Natural killer cell (primary cell): ENCODE measurements around the gene SPNS2. TPM values are rescaled to one million over a fixed set of nuclear protein-coding genes. Genes with fewer than 3 reads are reported as not detected.

Source experiments
- ATAC-seq, 3 donors: fragments of 150-1000 bp in 2 of 3; fragments of 200-7000 bp in 1 of 3; cut with Tn5 transposase; 1 replicate in 1 of 3; 2 replicates in 2 of 3; pipeline ENCODE4 v1.10.0; 2021; ENCODE audit warnings: mild to moderate bottlenecking in 2 of 3, moderate library complexity in 2 of 3
- DNase-seq, 2 donors: peaks; one replicate each; pipeline versions ENCODE4 v3.0.0 to v3.0.0-alpha.2; 2013 to 2021; ENCODE audit warnings: mixed read lengths in 1 of 2
- H3K27ac ChIP-seq: one replicate; pipeline ENCODE4 v1.5.1; 2013; ENCODE audit warnings: mild to moderate bottlenecking, low read length
- H3K27me3 ChIP-seq: one replicate; pipeline ENCODE4 v1.6.1; 2013; ENCODE audit warnings: low read length; ENCODE audit not compliant: control insufficient read depth, insufficient read depth
- H3K36me3 ChIP-seq: one replicate; pipeline ENCODE4 v1.6.1; 2013; ENCODE audit warnings: low read length; ENCODE audit not compliant: control insufficient read depth, insufficient read depth
- H3K4me1 ChIP-seq: one replicate; pipeline ENCODE4 v1.6.1; 2013; ENCODE audit warnings: low read length; ENCODE audit not compliant: control insufficient read depth, insufficient read depth
- H3K4me3 ChIP-seq: one replicate; pipeline ENCODE4 v1.5.1; 2013; ENCODE audit warnings: low read length
- H3K9me3 ChIP-seq: one replicate; pipeline ENCODE4 v1.6.1; 2013; ENCODE audit warnings: low read length; ENCODE audit not compliant: control insufficient read depth, insufficient read depth
- H3K27ac Mint-ChIP-seq, 2 donors: one replicate each; pipeline ENCODE4 v1.8.0; 2022; ENCODE audit warnings: mild to moderate bottlenecking in 2 of 2, mixed read lengths in 2 of 2, moderate library complexity in 1 of 2
- H3K27me3 Mint-ChIP-seq, 2 donors: one replicate each; pipeline ENCODE4 v1.8.0; 2022; ENCODE audit warnings: low read depth in 2 of 2, mixed read lengths in 2 of 2
- H3K36me3 Mint-ChIP-seq: one replicate; pipeline ENCODE4 v1.8.0; 2022; ENCODE audit warnings: mixed read lengths
- H3K4me1 Mint-ChIP-seq, 2 donors: one replicate each; pipeline ENCODE4 v1.8.0; 2022; ENCODE audit warnings: mixed read lengths in 2 of 2
- H3K4me3 Mint-ChIP-seq: one replicate; pipeline ENCODE4 v1.8.0; 2022; ENCODE audit warnings: mild to moderate bottlenecking, moderate library complexity, mixed read lengths
- H3K9me3 Mint-ChIP-seq, 2 donors: one replicate each; pipeline ENCODE4 v1.8.0; 2022; ENCODE audit warnings: mixed read lengths in 2 of 2
- WGBS: methylation state at CpG from one replicate; pipeline ENCODE4 v1.1.7; 2013; ENCODE audit warnings: missing lambda C conversion rate; ENCODE audit not compliant: insufficient coverage; 5-methylcytosine and 5-hydroxymethylcytosine counted together
- intact Hi-C: fragments of 100-400 bp; cut with micrococcal nuclease; formaldehyde crosslinking; loops from one replicate; pipeline ENCODE4 v1.14.2; 2022
- total RNA-seq, 4 donors: library from RNA; stranded (reverse); fragments of 120-200 nt in 1 of 4; gene quantifications; one replicate each; pipeline versions ENCODE4 v1.2.3 to v1.2.4, GENCODE V29; 2013 to 2022
- TF ChIP-seq, protein P1 (sequence below): fragments of 200-600 bp; IDR thresholded peaks from one replicate; pipeline ENCODE4 v1.8.0; 2022; ENCODE audit warnings: antibody characterized with exemption

The SPNS2 gene
- total RNA-seq, 3 donors from 2014 or later (not counting 1 experiment from before 2014, with no cell fraction given) = 0.28 to 0.93 (median 0.43) TPM

- TF ChIP-seq, protein P1, sequence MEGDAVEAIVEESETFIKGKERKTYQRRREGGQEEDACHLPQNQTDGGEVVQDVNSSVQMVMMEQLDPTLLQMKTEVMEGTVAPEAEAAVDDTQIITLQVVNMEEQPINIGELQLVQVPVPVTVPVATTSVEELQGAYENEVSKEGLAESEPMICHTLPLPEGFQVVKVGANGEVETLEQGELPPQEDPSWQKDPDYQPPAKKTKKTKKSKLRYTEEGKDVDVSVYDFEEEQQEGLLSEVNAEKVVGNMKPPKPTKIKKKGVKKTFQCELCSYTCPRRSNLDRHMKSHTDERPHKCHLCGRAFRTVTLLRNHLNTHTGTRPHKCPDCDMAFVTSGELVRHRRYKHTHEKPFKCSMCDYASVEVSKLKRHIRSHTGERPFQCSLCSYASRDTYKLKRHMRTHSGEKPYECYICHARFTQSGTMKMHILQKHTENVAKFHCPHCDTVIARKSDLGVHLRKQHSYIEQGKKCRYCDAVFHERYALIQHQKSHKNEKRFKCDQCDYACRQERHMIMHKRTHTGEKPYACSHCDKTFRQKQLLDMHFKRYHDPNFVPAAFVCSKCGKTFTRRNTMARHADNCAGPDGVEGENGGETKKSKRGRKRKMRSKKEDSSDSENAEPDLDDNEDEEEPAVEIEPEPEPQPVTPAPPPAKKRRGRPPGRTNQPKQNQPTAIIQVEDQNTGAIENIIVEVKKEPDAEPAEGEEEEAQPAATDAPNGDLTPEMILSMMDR = no peak
- no peaks in the 10 kb centered on the region for H3K9me3 ChIP-seq
- Mint-ChIP-seq H3K4me1 (peaks cover 0 to 5% of the 10 kb centered on the region in 2 donors), H3K36me3 (no peaks in the 10 kb centered on the region), H3K27ac (no peak overlapping the region), H3K4me3 (no peak overlapping the region), H3K27me3 (peaks cover 0 to 10% of the 10 kb centered on the region in 2 donors), H3K9me3 (no peaks in the 10 kb centered on the region)
- peaks cover 8% of the 10 kb centered on the region for H3K4me1 ChIP-seq
- H3K36me3 ChIP-seq = no peaks in the 10 kb centered on the region
- intact Hi-C loops = no loop called here
- WGBS = 91% methylated on average over 17 of the region's 17 CpGs
- no peaks in the 10 kb centered on the region for H3K27me3 ChIP-seq
- no peak for ATAC-seq
- no peak overlapping the region for H3K27ac ChIP-seq
- H3K4me3 ChIP-seq = no peak overlapping the region
- DNase-seq = no peak
Observed at GRCh38 chr17:4531988-4532736, 33.5 kb downstream of the SPNS2 start.

GRCh38 chr17:4532860-4533522, 34.3 kb downstream of the SPNS2 start:
- Mint-ChIP-seq H3K27me3 (peaks cover 0 to 10% of the 10 kb centered on the region in 2 donors), H3K4me1 (peaks cover 0 to 5% of the 10 kb centered on the region in 2 donors), H3K4me3 (no peak overlapping the region), H3K36me3 (no peaks in the 10 kb centered on the region), H3K27ac (peak overlapping the region in 1 of 2 donors; percentile 40), H3K9me3 (no peaks in the 10 kb centered on the region)
- TF ChIP-seq, protein P1 = no peak
- no peak overlapping the region for H3K4me3 ChIP-seq
- no peaks in the 10 kb centered on the region for H3K27me3 ChIP-seq
- peaks cover 8% of the 10 kb centered on the region for H3K4me1 ChIP-seq
- H3K36me3 ChIP-seq = no peaks in the 10 kb centered on the region
- ATAC-seq = no peak
- H3K27ac ChIP-seq = no peak overlapping the region
- intact Hi-C loops = no loop called here
- no peaks in the 10 kb centered on the region for H3K9me3 ChIP-seq
- WGBS = 86% methylated on average over 33 of the region's 33 CpGs
- DNase-seq = no peak

DNA sequence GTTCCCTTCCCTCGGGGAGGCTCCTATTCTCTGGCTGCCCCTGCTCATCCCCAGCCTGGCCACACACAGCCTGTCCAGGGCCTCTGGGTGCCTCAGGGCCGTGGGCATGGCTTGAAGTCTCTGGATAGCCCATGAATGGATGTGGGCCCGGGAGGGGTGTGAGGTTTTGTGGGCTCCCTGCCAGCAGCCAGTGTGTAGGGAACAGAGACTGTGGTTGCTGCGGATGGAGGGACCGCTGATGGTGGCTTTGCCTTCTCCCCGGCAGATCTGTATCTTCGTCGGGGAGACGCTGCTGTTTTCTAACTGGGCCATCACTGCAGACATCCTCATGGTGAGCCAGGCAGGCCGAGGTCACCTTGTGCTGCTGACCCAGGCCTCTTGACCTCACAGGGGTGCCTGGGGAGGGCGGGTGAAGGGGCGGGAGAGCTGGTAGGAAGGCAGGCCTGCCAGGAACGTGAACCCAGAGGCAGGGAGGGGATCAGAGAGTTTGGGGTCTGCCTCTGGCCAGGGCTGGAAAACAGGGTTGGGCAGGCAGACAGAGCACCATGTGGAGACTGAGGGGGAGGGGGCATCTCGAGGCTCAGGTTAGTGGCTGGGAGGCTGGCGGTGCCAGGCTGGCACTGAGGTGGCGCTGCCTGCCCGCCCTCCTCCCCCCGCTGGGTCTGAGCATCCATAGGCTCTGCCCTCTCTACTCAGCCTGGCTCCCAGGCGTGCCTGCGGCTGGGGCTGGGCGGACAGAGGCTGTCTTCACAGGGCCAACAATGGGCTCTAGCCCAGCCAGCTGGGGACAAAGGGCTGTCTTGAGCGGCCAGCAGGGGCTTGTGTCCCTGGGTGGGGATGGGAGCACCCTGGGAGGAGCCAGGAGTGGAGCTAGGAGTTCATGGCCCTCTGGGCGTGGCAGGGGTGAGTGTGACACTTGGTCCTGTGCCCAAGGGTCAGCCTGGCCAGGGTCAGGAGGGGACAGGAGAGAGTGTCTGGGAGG, 35.1 kb downstream of the SPNS2 start:
- DNase-seq = no peak
- peaks cover under 1% of the 10 kb centered on the region for H3K36me3 ChIP-seq
- intact Hi-C loops = no loop called here
- TF ChIP-seq, protein P1 = no peak
- Mint-ChIP-seq H3K36me3 (no peaks in the 10 kb centered on the region), H3K9me3 (no peaks in the 10 kb centered on the region), H3K4me1 (peaks cover 0 to 5% of the 10 kb centered on the region in 2 donors), H3K27me3 (peaks cover 0 to 10% of the 10 kb centered on the region in 2 donors), H3K27ac (peak overlapping the region in 1 of 2 donors; percentile 40), H3K4me3 (no peak overlapping the region)
- 46% methylated on average over 23 of the region's 23 CpGs for WGBS
- no peak overlapping the region for H3K27ac ChIP-seq
- H3K9me3 ChIP-seq = no peaks in the 10 kb centered on the region
- H3K27me3 ChIP-seq = no peaks in the 10 kb centered on the region
- H3K4me3 ChIP-seq = no peak overlapping the region
- H3K4me1 ChIP-seq = peaks cover 8% of the 10 kb centered on the region
- peak in 1 of 3 donors; percentile 22 for ATAC-seq
